WTC11 (cell line): ENCODE data around the gene TWIST1. TPM values are rescaled to one million over a fixed set of nuclear protein-coding genes. Genes with fewer than 3 reads are reported as not detected.

Experiments
- ATAC-seq: fragments of 200-7000 bp; cut with Tn5 transposase; 2 replicates; pipeline ENCODE4 v1.10.0; 2021; ENCODE audit warnings: mild to moderate bottlenecking, moderate library complexity
- CTCF ChIA-PET: fragments of 300-600 bp; sonication (Branson Sonifier 250); formaldehyde crosslinking; loops from one replicate; lab custom pipeline; 2021; ENCODE audit warnings: antibody characterized with exemption; lab: Charles Lee
- POLR2A ChIA-PET: fragments of 350-600 bp; sonication (Branson Sonifier 250); formaldehyde crosslinking; loops from one replicate; lab custom pipeline; 2021; ENCODE audit warnings: antibody characterized with exemption; lab: Charles Lee
- DNase-seq: peaks from one replicate; pipeline ENCODE4 v3.0.0; 2021; ENCODE audit warnings: low spot score
- H3K27ac Mint-ChIP-seq: 2 replicates; pipeline ENCODE4 v1.8.0; 2021; ENCODE audit warnings: mixed read lengths
- H3K27me3 Mint-ChIP-seq: 2 replicates; pipeline ENCODE4 v1.8.0; 2021; ENCODE audit warnings: low read depth, mild to moderate bottlenecking, moderate library complexity, mixed read lengths
- H3K36me3 Mint-ChIP-seq: 2 replicates; pipeline ENCODE4 v1.8.0; 2021; ENCODE audit warnings: mixed read lengths
- H3K4me1 Mint-ChIP-seq: 2 replicates; pipeline ENCODE4 v1.8.0; 2022; ENCODE audit warnings: mixed read lengths
- H3K4me3 Mint-ChIP-seq: 2 replicates; pipeline ENCODE4 v1.8.0; 2021; ENCODE audit warnings: mild to moderate bottlenecking, moderate library complexity, mixed read lengths
- H3K9me3 Mint-ChIP-seq: 2 replicates; pipeline ENCODE4 v1.8.0; 2021; ENCODE audit warnings: mixed read lengths
- CBFB ChIP-seq: sonication (generic); formaldehyde crosslinking; IDR thresholded peaks from 2 replicates; pipeline ENCODE4 v1.8.1; 2022; ENCODE audit warnings: mild to moderate bottlenecking, low read depth, missing genetic modification reagents
- HMGA2 ChIP-seq: fragments of 250-450 bp; sonication (Bioruptor Pico); IDR thresholded peaks from 2 replicates; pipeline ENCODE4 v1.4.0; 2021; ENCODE audit warnings: mild to moderate bottlenecking, moderate library complexity
- NFATC4 ChIP-seq: fragments of 250-450 bp; sonication (Bioruptor Pico); IDR thresholded peaks from 2 replicates; pipeline ENCODE4 v1.9.0; 2021; ENCODE audit warnings: mild to moderate bottlenecking
- NFE2L1 ChIP-seq: sonication (generic); formaldehyde crosslinking; IDR thresholded peaks from 2 replicates; pipeline ENCODE4 v1.8.1; 2023; ENCODE audit warnings: missing genetic modification reagents
- NR1H2 ChIP-seq: sonication (generic); formaldehyde crosslinking; IDR thresholded peaks from 2 replicates; pipeline ENCODE4 v1.9.0; 2021; ENCODE audit warnings: mild to moderate bottlenecking, moderate library complexity, missing genetic modification reagents
- RELA ChIP-seq: sonication (generic); formaldehyde crosslinking; IDR thresholded peaks from 2 replicates; pipeline ENCODE4 v1.8.1; 2022; ENCODE audit warnings: missing genetic modification reagents, mild to moderate bottlenecking, borderline replicate concordance
- SMAD3 ChIP-seq: sonication (generic); formaldehyde crosslinking; IDR thresholded peaks from 2 replicates; pipeline ENCODE4 v1.8.0; 2022; ENCODE audit warnings: missing genetic modification reagents, mild to moderate bottlenecking, borderline replicate concordance
- SMAD4 ChIP-seq: sonication (generic); formaldehyde crosslinking; IDR thresholded peaks from 2 replicates; pipeline ENCODE4 v1.8.0; 2022; ENCODE audit warnings: mild to moderate bottlenecking, missing genetic modification reagents
- ZNF396 ChIP-seq: fragments of 250-450 bp; sonication (Bioruptor Pico); IDR thresholded peaks from 2 replicates; pipeline ENCODE4 v1.8.0; 2021; ENCODE audit warnings: mild to moderate bottlenecking, moderate library complexity, borderline replicate concordance
- ZNF423 ChIP-seq: fragments of 250-450 bp; sonication (Bioruptor Pico); IDR thresholded peaks from 2 replicates; pipeline ENCODE4 v2.1.2; 2022; ENCODE audit warnings: mild to moderate bottlenecking, moderate library complexity
- total RNA-seq: library from RNA; stranded (reverse); gene quantifications from 3 replicates; pipeline ENCODE4 v1.2.3, GENCODE V29; 2021
- TF ChIP-seq, protein P1 (sequence below): sonication (generic); formaldehyde crosslinking; IDR thresholded peaks from 2 replicates; pipeline ENCODE4 v1.8.1; 2022; ENCODE audit warnings: missing genetic modification reagents, borderline replicate concordance
- TF ChIP-seq, protein P2 (sequence below): sonication (generic); formaldehyde crosslinking; IDR thresholded peaks from 2 replicates; pipeline ENCODE4 v1.8.0; 2022; ENCODE audit warnings: mild to moderate bottlenecking, missing genetic modification reagents
- TF ChIP-seq, protein P3 (sequence below): fragments of 250-450 bp; sonication (Bioruptor Pico); IDR thresholded peaks from 2 replicates; pipeline ENCODE4 v1.8.0; 2021; ENCODE audit warnings: mild to moderate bottlenecking
- TF ChIP-seq, protein P4 (sequence below): sonication (generic); formaldehyde crosslinking; IDR thresholded peaks from 2 replicates; pipeline ENCODE4 v1.8.1; 2023; ENCODE audit warnings: mild to moderate bottlenecking, missing genetic modification reagents, moderate library complexity
- TF ChIP-seq, protein P5 (sequence below): sonication (generic); formaldehyde crosslinking; IDR thresholded peaks from 2 replicates; pipeline ENCODE4 v1.8.1; 2023; ENCODE audit warnings: mild to moderate bottlenecking, missing genetic modification reagents
- TF ChIP-seq, protein P6 (sequence below): sonication (generic); formaldehyde crosslinking; IDR thresholded peaks from 2 replicates; pipeline ENCODE4 v1.8.1; 2022; ENCODE audit warnings: mild to moderate bottlenecking, moderate library complexity, missing genetic modification reagents
- TF ChIP-seq, protein P7 (sequence below): sonication (generic); formaldehyde crosslinking; IDR thresholded peaks from 2 replicates; pipeline ENCODE4 v1.8.1; 2023; ENCODE audit warnings: mild to moderate bottlenecking, missing genetic modification reagents, borderline replicate concordance
- TF ChIP-seq, protein P8 (sequence below): sonication (generic); formaldehyde crosslinking; IDR thresholded peaks from 2 replicates; pipeline ENCODE4 v1.8.0; 2023; ENCODE audit warnings: missing genetic modification reagents, mild to moderate bottlenecking, borderline replicate concordance
- TF ChIP-seq, protein P9 (sequence below): sonication (generic); formaldehyde crosslinking; IDR thresholded peaks from 2 replicates; pipeline ENCODE4 v1.8.0; 2022; ENCODE audit warnings: mild to moderate bottlenecking, missing genetic modification reagents

TWIST1 gene
- total RNA-seq, 1 experiment from 2014 or later = not detected

DNA sequence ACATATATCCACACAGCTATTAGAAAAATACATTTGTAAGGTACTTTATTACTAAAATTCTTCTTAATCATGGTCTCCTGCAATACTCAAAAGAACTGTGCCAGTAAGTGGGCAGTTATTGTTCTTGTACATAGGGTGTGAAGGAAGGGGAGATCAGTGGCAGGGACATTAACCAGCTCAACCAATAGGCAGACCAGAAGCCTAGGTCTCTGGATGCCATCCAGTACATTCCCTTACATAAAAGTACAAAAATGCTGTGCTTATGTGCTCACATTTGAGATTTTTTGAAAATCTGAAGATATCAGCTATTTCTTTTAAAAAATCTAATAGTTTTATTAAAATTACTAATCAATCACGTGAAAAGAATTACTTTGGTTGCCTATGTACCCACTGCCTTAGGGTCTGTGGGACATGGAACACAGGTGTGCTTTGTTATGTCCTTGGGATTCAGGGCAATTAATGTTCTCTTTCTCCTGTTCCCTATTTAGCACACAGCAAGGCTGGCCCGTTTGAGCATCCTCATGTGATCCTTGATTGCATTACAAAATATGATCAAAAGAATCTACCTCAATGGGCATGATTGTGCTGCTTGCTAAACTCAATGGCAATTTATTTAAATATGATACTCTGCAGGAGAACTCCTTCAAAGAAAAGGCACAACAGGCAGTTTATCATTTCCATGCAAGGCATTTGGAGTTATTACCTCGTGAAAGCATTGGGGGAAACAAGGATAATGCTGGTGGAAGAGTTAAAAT, 22.7 kb downstream of the TWIST1 start (continued):
- TF ChIP-seq, protein P1, sequence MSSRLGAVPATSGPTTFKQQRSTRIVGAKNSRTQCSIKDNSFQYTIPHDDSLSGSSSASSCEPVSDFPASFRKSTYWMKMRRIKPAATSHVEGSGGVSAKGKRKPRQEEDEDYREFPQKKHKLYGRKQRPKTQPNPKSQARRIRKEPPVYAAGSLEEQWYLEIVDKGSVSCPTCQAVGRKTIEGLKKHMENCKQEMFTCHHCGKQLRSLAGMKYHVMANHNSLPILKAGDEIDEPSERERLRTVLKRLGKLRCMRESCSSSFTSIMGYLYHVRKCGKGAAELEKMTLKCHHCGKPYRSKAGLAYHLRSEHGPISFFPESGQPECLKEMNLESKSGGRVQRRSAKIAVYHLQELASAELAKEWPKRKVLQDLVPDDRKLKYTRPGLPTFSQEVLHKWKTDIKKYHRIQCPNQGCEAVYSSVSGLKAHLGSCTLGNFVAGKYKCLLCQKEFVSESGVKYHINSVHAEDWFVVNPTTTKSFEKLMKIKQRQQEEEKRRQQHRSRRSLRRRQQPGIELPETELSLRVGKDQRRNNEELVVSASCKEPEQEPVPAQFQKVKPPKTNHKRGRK (CRISPR knock-in tag) = no peak
- TF ChIP-seq NR1H2 (CRISPR knock-in tag) = no peak
- no peak for TF ChIP-seq SMAD3 (CRISPR knock-in tag)
- TF ChIP-seq, protein P2, sequence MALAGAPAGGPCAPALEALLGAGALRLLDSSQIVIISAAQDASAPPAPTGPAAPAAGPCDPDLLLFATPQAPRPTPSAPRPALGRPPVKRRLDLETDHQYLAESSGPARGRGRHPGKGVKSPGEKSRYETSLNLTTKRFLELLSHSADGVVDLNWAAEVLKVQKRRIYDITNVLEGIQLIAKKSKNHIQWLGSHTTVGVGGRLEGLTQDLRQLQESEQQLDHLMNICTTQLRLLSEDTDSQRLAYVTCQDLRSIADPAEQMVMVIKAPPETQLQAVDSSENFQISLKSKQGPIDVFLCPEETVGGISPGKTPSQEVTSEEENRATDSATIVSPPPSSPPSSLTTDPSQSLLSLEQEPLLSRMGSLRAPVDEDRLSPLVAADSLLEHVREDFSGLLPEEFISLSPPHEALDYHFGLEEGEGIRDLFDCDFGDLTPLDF (CRISPR knock-in tag) = no peak
- TF ChIP-seq, protein P3, sequence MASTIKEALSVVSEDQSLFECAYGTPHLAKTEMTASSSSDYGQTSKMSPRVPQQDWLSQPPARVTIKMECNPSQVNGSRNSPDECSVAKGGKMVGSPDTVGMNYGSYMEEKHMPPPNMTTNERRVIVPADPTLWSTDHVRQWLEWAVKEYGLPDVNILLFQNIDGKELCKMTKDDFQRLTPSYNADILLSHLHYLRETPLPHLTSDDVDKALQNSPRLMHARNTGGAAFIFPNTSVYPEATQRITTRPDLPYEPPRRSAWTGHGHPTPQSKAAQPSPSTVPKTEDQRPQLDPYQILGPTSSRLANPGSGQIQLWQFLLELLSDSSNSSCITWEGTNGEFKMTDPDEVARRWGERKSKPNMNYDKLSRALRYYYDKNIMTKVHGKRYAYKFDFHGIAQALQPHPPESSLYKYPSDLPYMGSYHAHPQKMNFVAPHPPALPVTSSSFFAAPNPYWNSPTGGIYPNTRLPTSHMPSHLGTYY (CRISPR knock-in tag) = no peak

DNA sequence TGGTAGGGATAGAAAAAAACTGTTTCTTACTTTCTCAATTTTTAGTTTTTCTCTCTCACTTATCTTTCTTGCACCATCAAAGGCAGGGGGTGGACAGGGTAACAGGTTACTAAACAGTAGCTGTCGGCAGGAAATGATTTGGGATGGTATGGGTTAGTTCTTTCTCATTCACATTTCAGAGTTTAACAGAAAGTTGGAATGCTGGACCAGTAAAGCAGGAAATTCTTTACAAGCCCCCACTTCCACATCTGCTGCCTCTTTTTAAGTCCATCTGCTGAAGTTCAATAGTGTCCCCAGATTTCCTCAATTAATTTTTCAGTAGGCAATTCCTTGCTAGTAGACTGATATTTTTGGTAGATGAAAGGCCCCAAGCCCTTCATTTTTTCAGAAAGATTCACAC, 23.3 kb downstream of the TWIST1 start:
- Mint-ChIP-seq H3K27me3 (no peaks in the 10 kb centered on the region), H3K9me3 (no peaks in the 10 kb centered on the region), H3K36me3 (no peaks in the 10 kb centered on the region), H3K27ac (no peak overlapping the region), H3K4me3 (no peak overlapping the region), H3K4me1 (peaks cover 21% of the 10 kb centered on the region)
- POLR2A ChIA-PET = no interaction called here
- ATAC-seq (0 out of 2 replicates have a peak, but pooled peaks have one; percentile 22), DNase-seq (no peak)
- CTCF ChIA-PET = interaction anchor here (1.1 to 1.2 kb wide), 2 partner anchors 24 to 28 kb away, joined by 3 read pairs; no protein-coding TSS in a partner anchor
- TF ChIP-seq ZNF396 (CRISPR knock-in tag) = no peak
- no peak for TF ChIP-seq NFATC4 (CRISPR knock-in tag)
- TF ChIP-seq ZNF423 (CRISPR knock-in tag) = no peak
- TF ChIP-seq, protein P4, sequence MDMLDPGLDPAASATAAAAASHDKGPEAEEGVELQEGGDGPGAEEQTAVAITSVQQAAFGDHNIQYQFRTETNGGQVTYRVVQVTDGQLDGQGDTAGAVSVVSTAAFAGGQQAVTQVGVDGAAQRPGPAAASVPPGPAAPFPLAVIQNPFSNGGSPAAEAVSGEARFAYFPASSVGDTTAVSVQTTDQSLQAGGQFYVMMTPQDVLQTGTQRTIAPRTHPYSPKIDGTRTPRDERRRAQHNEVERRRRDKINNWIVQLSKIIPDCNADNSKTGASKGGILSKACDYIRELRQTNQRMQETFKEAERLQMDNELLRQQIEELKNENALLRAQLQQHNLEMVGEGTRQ (CRISPR knock-in tag) = no peak
- TF ChIP-seq RELA (CRISPR knock-in tag) = no peak
- no peak for TF ChIP-seq HMGA2 (CRISPR knock-in tag)
- TF ChIP-seq, protein P5, sequence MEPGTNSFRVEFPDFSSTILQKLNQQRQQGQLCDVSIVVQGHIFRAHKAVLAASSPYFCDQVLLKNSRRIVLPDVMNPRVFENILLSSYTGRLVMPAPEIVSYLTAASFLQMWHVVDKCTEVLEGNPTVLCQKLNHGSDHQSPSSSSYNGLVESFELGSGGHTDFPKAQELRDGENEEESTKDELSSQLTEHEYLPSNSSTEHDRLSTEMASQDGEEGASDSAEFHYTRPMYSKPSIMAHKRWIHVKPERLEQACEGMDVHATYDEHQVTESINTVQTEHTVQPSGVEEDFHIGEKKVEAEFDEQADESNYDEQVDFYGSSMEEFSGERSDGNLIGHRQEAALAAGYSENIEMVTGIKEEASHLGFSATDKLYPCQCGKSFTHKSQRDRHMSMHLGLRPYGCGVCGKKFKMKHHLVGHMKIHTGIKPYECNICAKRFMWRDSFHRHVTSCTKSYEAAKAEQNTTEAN (CRISPR knock-in tag) = no peak
- TF ChIP-seq CBFB (CRISPR knock-in tag) = no peak
- TF ChIP-seq, protein P6, sequence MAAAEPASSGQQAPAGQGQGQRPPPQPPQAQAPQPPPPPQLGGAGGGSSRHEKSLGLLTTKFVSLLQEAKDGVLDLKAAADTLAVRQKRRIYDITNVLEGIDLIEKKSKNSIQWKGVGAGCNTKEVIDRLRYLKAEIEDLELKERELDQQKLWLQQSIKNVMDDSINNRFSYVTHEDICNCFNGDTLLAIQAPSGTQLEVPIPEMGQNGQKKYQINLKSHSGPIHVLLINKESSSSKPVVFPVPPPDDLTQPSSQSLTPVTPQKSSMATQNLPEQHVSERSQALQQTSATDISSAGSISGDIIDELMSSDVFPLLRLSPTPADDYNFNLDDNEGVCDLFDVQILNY (CRISPR knock-in tag) = no peak
- TF ChIP-seq, protein P7, sequence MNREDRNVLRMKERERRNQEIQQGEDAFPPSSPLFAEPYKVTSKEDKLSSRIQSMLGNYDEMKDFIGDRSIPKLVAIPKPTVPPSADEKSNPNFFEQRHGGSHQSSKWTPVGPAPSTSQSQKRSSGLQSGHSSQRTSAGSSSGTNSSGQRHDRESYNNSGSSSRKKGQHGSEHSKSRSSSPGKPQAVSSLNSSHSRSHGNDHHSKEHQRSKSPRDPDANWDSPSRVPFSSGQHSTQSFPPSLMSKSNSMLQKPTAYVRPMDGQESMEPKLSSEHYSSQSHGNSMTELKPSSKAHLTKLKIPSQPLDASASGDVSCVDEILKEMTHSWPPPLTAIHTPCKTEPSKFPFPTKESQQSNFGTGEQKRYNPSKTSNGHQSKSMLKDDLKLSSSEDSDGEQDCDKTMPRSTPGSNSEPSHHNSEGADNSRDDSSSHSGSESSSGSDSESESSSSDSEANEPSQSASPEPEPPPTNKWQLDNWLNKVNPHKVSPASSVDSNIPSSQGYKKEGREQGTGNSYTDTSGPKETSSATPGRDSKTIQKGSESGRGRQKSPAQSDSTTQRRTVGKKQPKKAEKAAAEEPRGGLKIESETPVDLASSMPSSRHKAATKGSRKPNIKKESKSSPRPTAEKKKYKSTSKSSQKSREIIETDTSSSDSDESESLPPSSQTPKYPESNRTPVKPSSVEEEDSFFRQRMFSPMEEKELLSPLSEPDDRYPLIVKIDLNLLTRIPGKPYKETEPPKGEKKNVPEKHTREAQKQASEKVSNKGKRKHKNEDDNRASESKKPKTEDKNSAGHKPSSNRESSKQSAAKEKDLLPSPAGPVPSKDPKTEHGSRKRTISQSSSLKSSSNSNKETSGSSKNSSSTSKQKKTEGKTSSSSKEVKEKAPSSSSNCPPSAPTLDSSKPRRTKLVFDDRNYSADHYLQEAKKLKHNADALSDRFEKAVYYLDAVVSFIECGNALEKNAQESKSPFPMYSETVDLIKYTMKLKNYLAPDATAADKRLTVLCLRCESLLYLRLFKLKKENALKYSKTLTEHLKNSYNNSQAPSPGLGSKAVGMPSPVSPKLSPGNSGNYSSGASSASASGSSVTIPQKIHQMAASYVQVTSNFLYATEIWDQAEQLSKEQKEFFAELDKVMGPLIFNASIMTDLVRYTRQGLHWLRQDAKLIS (CRISPR knock-in tag) = no peak
- TF ChIP-seq, protein P8, sequence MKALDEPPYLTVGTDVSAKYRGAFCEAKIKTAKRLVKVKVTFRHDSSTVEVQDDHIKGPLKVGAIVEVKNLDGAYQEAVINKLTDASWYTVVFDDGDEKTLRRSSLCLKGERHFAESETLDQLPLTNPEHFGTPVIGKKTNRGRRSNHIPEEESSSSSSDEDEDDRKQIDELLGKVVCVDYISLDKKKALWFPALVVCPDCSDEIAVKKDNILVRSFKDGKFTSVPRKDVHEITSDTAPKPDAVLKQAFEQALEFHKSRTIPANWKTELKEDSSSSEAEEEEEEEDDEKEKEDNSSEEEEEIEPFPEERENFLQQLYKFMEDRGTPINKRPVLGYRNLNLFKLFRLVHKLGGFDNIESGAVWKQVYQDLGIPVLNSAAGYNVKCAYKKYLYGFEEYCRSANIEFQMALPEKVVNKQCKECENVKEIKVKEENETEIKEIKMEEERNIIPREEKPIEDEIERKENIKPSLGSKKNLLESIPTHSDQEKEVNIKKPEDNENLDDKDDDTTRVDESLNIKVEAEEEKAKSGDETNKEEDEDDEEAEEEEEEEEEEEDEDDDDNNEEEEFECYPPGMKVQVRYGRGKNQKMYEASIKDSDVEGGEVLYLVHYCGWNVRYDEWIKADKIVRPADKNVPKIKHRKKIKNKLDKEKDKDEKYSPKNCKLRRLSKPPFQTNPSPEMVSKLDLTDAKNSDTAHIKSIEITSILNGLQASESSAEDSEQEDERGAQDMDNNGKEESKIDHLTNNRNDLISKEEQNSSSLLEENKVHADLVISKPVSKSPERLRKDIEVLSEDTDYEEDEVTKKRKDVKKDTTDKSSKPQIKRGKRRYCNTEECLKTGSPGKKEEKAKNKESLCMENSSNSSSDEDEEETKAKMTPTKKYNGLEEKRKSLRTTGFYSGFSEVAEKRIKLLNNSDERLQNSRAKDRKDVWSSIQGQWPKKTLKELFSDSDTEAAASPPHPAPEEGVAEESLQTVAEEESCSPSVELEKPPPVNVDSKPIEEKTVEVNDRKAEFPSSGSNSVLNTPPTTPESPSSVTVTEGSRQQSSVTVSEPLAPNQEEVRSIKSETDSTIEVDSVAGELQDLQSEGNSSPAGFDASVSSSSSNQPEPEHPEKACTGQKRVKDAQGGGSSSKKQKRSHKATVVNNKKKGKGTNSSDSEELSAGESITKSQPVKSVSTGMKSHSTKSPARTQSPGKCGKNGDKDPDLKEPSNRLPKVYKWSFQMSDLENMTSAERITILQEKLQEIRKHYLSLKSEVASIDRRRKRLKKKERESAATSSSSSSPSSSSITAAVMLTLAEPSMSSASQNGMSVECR (CRISPR knock-in tag) = no peak
- TF ChIP-seq SMAD4 (CRISPR knock-in tag) = no peak
- TF ChIP-seq, protein P9, sequence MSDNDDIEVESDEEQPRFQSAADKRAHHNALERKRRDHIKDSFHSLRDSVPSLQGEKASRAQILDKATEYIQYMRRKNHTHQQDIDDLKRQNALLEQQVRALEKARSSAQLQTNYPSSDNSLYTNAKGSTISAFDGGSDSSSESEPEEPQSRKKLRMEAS (CRISPR knock-in tag) = no peak
- TF ChIP-seq NFE2L1 (CRISPR knock-in tag) = no peak
